ACC112 (cell line): ENCODE measurements around the gene CLCNKB.

ENCODE experiments used
- H2AFZ ChIP-seq: fragments of 200-600 bp; sonication (generic); one replicate; pipeline ENCODE4 v1.6.0; 2017; ENCODE audit warnings: antibody characterized with exemption, low read length; ENCODE audit not compliant: unreplicated experiment
- H3K27ac ChIP-seq: fragments of 200-600 bp; sonication (generic); 2 replicates; pipeline ENCODE4 v1.5.1; 2014; ENCODE audit warnings: low read depth, mild to moderate bottlenecking, antibody characterized with exemption, low read length, moderate library complexity
- H3K27me3 ChIP-seq: fragments of 200-600 bp; sonication (generic); 2 replicates; pipeline ENCODE4 v1.6.1; 2014; ENCODE audit warnings: mild to moderate bottlenecking, antibody characterized with exemption, low read length, moderate library complexity, mixed read lengths; ENCODE audit not compliant: insufficient read depth
- H3K36me3 ChIP-seq: fragments of 200-600 bp; sonication (generic); 2 replicates; pipeline ENCODE4 v1.6.1; 2016; ENCODE audit warnings: mild to moderate bottlenecking, antibody characterized with exemption, low read length, moderate library complexity, mixed read lengths; ENCODE audit not compliant: insufficient read depth
- H3K4me1 ChIP-seq: fragments of 200-600 bp; sonication (generic); one replicate; pipeline ENCODE4 v1.6.1; 2016; ENCODE audit warnings: low read length, mixed read lengths; ENCODE audit not compliant: insufficient read depth, unreplicated experiment, control insufficient read depth
- H3K4me3 ChIP-seq: fragments of 200-600 bp; sonication (generic); 2 replicates; pipeline ENCODE4 v1.5.1; 2014; ENCODE audit warnings: mild to moderate bottlenecking, low read depth, low read length
- H3K79me2 ChIP-seq: fragments of 200-600 bp; sonication (generic); one replicate; pipeline ENCODE4 v1.6.0; 2016; ENCODE audit warnings: low read length; ENCODE audit not compliant: control insufficient read depth, unreplicated experiment, insufficient read depth

The CLCNKB gene

GRCh38 chr1:16070640-16071355 is 27.2 kb downstream of the CLCNKB start:
- Histone ChIP-seq H3K27ac (no peak overlapping the region), H3K4me1 (peaks cover 13% of the 10 kb centered on the region), H3K4me3 (no peak overlapping the region), H3K79me2 (no peaks in the 10 kb centered on the region), H3K27me3 (no peaks in the 10 kb centered on the region), H3K36me3 (no peaks in the 10 kb centered on the region), H2AFZ (no peak overlapping the region)

DNA sequence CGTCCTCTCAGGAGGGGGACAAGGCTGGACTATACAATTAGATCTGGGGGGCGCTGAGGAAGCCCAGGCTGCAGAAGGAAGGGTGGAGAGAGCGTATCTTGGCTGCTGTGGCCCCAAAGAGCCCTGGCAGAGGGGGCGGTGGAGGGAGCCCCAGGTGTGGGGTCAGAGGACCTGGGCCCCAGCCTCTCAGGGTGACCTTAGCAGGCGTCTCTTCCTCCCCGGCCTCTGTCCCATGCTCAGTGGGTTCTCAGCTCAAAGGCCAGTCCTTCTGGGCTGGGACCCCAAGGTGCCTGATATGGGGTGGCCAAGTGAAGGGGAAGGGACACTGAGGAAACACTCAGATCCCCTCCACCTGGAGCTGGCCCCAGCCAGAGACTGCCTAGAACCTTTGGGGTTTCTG is 28.0 kb downstream of the CLCNKB start:
- Histone ChIP-seq H3K27me3 (no peaks in the 10 kb centered on the region), H3K4me3 (no peak overlapping the region), H3K27ac (no peak overlapping the region), H3K36me3 (no peaks in the 10 kb centered on the region), H3K79me2 (no peaks in the 10 kb centered on the region), H2AFZ (no peak overlapping the region), H3K4me1 (peaks cover 20% of the 10 kb centered on the region)

GRCh38 chr1:16072095-16072494 is 28.5 kb downstream of the CLCNKB start:
- Histone ChIP-seq H3K27ac (no peak overlapping the region), H2AFZ (no peak overlapping the region), H3K36me3 (no peaks in the 10 kb centered on the region), H3K27me3 (no peaks in the 10 kb centered on the region), H3K4me1 (peaks cover 25% of the 10 kb centered on the region), H3K79me2 (no peaks in the 10 kb centered on the region), H3K4me3 (no peak overlapping the region)

- Histone ChIP-seq H3K4me1 (peaks cover 27% of the 10 kb centered on the region), H3K79me2 (no peaks in the 10 kb centered on the region), H2AFZ (peak overlapping the region; percentile 73), H3K36me3 (no peaks in the 10 kb centered on the region), H3K27ac (no peak overlapping the region), H3K4me3 (peak overlapping the region; percentile 70), H3K27me3 (no peaks in the 10 kb centered on the region)
These were observed 29.3 kb downstream of the CLCNKB start for GRCh38 chr1:16072616-16073484.

DNA sequence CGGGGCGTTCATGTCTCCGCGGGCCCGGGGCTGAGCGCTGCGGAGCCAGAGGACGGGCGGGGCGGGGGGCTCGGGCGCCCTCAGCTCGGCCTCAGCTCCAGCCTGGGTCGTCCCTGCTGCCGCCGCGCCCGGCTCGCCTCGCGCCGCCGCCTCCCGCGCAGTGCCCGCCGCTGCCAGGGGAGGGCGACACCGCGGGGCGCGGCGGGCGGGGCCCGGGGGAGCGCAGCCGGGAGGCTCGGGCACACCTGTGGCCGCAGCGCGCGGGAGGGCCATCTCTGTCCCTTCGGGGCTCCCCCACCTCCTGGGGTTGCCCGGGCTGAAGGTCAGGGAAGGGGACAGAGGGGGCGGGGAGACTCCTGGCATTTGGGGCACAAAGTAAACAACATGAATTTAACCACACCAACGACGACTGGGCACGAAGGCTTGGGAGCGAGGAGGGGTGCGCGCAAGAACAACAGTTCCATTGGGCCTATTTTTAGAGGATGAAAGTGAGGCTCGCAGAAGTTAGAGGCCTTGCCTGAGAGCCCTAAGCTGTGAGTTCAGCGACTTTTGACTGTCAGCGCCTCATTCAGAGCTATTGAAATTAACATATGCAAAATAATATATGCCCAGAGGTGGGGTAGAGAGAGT is 30.0 kb downstream of the CLCNKB start, which contains the start of gene FAM131C:
FAM131C (minus strand) TSS at position 162 of the 630 bp plus-strand sequence. CDS start 209 bp downstream, outside the sequence.
- Histone ChIP-seq H3K79me2 (no peaks in the 10 kb centered on the region), H2AFZ (peak within 1 kb of the TSS; percentile 73), H3K36me3 (no peaks in the 10 kb centered on the region), H3K27me3 (no peaks in the 10 kb centered on the region), H3K27ac (no peak within 1 kb of the TSS), H3K4me3 (peak within 1 kb of the TSS; percentile 71), H3K4me1 (peaks cover 27% of the 10 kb centered on the region)

- Histone ChIP-seq H2AFZ (no peak overlapping the region), H3K27me3 (no peaks in the 10 kb centered on the region), H3K79me2 (no peaks in the 10 kb centered on the region), H3K36me3 (no peaks in the 10 kb centered on the region), H3K27ac (no peak overlapping the region), H3K4me1 (peaks cover 30% of the 10 kb centered on the region), H3K4me3 (no peak overlapping the region)
These were observed 30.6 kb downstream of the CLCNKB start for GRCh38 chr1:16074217-16074616.

- no peaks in the 10 kb centered on the region for H3K79me2 ChIP-seq
- no peak overlapping the region for H2AFZ ChIP-seq
- peaks cover 31% of the 10 kb centered on the region for H3K4me1 ChIP-seq
- no peak overlapping the region for H3K4me3 ChIP-seq
- peak overlapping the region; percentile 84 for H3K27ac ChIP-seq
- H3K36me3 ChIP-seq = no peaks in the 10 kb centered on the region
- no peaks in the 10 kb centered on the region for H3K27me3 ChIP-seq
These were observed 31.9 kb downstream of the CLCNKB start for GRCh38 chr1:16075337-16076030.

DNA sequence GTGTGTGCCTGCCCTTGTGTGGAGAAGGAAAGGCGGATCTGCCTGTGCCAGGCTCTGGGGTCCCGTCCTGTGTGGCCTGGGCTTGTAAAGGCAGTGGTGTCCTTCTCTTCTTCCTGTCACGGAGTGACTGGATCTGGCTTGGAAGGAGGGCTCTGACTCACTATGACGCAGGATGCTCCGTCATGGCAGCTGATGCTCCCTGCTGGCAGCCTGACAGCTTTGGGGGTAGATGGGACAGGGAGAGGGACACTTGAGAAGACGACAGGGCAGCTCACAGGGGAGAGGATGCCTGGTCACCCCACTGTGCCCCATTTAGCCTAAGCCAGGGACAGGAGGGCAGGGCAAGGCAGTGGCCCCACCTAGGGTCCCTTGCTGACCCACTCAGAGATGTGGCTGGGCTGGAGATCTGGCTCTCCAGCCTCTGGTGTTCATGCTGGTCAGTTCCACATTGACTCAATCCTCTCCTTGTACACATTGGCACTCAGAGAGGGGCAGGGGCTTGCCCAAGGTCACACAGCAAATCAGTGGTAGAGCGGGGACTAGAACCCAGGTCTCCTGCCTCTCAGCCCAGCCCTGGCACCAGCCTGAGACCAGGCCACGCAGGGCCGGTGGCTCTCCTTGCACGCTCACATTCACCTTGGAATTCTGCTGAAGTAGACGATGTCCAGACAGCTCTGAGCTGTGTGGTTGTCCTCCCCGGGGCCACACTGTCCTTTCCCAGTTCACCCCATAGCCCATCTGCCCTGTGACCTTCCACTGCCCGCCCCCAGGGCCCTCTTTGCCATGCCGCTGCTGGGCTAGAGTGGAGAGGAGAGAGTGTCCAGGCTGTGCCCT is 32.7 kb downstream of the CLCNKB start:
- H3K4me3 ChIP-seq = no peak overlapping the region
- peak overlapping the region; percentile 84 for H3K27ac ChIP-seq
- H3K36me3 ChIP-seq = no peaks in the 10 kb centered on the region
- H2AFZ ChIP-seq = no peak overlapping the region
- no peaks in the 10 kb centered on the region for H3K79me2 ChIP-seq
- peaks cover 31% of the 10 kb centered on the region for H3K4me1 ChIP-seq
- H3K27me3 ChIP-seq = no peaks in the 10 kb centered on the region

GRCh38 chr1:16076865-16077238 is 33.3 kb downstream of the CLCNKB start:
- Histone ChIP-seq H3K27me3 (no peaks in the 10 kb centered on the region), H3K79me2 (no peaks in the 10 kb centered on the region), H3K4me1 (peaks cover 31% of the 10 kb centered on the region), H2AFZ (no peak overlapping the region), H3K36me3 (no peaks in the 10 kb centered on the region), H3K27ac (peak overlapping the region; percentile 84; the same call in 1 of the 2 replicates), H3K4me3 (no peak overlapping the region)
